Stimulated activated CD4-positive, alpha-beta T cell treated with anti-CD3 and anti-CD28 coated beads, TNF-alpha, amount 100 ng/mL, for 1 hour (primary cell): ENCODE results near the gene PEX26.
"Not testable (repeated sequence)": the region's sequence is repeated elsewhere in the genome, so short reads cannot be mapped to it uniquely, and the experiment has no call there.

ENCODE experiments used
- DNase-seq, 3 donors: peaks; one replicate each; pipeline ENCODE4 v3.0.0-alpha.2; 2020; ENCODE audit warnings: low read depth in 3 of 3, low spot score in 1 of 3

Gene PEX26

DNA sequence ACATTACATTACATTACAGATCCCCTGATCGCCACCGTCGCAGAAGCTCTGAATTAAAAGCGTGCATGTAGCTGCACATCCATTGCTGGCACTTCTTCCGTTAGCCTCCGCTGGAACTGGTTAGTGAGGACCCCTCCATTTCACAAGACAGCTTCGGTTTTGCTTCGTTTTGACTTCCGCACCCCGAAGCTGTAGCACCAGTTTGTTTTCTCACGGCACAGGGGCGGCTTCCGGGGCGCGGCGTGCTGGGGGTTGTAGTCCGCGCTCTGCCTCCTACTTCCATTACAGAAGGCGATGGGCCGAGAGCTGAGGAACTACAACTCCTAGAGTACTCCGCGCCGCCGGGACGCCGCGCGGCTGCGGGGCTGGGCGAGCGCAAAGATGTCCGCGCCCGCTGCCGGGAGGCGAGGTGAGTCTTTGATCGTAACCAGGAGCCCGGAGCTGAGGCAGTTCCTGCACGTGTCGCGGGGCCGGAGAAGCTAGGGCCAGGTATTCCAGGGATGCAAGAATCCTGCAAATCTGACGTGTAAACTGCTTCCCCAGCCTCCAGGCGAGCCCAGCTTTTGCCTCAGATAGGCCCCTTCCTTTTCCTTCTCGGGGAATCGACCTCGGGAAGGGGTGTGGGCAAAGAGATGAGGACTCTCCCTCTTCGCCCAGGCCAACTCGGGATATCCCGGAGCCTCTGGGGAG, at the start of gene PEX26:
Gene PEX26 (plus strand): TSS at position 352 of the 690 bp plus-strand sequence. CDS start 387 bp downstream, outside the sequence.
- DNase-seq: peak; percentile 84 to 86 (median 86)

DNA sequence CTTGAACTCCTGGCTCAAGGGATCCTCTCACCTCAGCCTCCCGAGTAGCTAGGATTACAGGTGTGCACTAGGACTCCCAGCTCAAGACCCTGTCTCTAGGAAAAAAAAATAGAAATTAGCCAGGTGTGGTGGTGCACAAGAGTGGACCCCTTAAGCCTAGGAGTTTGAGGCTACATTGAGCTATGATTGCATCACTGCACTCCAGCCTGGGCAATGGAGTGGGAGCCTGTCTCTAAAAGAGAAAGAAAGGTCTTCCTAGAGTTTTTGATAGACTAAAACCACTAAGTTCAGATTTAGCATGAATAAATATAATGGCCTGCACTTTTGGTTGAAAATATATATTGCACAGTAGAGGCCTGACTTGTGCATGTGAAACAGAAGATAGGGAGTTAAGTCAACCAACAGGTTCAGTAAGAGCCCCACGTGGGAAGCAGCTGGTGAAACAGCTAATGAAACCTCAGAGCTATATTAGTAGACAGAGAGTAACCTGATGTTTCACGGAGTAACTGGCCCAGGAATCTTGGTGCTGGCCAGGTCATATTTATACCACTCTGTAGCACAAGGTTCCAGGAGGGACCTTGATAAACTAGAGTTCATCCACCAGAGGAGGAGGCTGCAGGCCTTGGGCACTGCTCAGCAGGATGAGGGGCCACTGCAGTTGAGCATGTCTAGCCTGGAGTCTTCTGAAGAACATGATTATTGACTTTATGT, 48.8 kb upstream of the PEX26 start:
- DNase-seq: no peak

DNA sequence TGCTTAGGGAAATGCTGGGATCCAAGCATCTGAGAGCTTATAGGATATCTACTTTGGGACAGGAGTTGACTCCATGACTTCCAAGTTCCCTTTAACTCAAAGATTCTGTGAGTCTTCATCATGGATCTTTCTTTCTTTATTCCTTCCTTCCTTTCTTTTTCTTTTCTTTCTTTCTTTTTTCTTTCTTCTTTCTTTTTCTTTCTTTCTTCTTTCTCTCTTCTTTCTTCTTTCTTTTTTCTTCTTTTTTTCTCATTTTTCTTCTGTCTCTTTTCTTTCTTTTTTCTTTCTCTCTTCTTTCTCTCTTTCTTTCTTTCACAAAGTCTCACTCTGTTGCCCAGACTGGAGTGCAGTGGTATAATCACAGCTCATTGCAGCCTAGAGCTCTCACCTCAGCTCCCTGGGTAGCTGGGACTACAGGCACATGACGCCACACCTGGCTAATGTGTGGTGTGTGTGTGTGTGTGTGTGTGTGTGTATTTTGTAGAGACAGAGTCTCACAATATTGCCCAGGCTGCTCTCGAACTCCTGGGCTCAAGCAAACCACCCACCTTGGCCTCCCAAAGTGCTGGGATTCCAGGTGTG, 48.0 kb upstream of the PEX26 start:
- no peak for DNase-seq

DNA sequence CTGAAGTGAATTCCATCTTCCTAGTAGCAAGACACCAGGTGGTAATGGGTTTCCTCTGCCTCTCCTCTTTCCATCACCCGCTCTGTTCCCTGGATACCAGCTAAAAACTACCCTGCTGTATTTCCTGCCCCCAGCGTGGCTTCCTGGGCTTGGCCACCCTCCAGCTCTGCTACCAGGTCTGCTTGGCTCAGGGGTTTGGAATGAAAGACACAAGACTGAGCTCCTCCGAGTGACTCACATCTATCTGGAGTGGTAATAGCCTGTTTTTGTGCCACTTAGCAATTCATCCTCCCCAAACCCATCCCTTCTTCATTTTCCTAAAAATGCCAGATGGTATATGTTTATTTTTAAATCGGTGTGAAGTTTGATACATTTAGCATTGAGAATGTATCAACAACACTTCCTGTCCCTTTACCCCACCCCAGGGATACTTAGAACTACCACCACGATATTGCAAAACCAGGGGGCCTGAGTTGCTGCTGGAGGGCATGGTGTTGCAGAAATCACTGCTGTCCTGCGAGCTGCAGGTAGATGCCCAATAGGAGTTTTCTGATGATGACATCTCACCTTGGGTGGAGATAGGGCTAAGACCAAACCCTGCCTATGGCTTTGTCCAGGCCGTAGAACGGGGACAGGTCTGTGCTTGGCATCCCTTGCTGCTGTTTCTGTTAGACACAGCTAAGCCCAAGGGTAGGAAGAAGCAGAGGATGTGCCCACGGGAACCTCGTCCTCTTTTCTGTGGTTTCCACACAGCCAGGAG, 45.9 kb upstream of the PEX26 start:
- DNase-seq: no peak

DNA sequence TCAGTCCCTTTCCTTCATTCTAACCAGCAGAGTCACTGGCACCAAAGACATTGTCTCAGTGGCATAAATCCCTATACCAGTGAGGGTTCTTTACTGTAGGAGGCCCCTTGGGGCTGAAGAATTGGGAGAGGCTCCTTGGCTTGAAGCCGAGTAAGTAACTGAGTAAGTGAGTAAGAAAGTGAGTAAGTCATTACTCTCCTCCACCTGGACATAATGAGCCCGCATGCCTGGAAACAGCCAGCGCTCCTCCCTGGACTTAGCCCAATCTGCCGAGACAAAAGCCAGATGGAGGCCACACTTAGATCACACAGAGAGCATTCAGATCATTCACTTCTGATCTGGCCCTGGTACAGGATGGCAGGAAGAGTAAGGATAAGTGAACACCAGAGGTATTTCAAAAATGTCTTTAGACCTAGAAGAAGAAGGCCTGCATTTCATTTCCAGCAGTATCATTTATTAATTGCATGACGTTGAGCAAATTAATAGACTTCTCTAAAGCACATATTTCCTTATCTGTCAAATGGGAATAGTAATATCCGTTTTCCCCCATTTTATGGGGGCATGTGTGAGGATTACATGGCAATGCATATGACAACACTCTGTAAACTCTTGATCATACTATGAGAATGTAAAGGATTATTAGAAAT, 45.2 kb upstream of the PEX26 start:
- DNase-seq: no peak

DNA sequence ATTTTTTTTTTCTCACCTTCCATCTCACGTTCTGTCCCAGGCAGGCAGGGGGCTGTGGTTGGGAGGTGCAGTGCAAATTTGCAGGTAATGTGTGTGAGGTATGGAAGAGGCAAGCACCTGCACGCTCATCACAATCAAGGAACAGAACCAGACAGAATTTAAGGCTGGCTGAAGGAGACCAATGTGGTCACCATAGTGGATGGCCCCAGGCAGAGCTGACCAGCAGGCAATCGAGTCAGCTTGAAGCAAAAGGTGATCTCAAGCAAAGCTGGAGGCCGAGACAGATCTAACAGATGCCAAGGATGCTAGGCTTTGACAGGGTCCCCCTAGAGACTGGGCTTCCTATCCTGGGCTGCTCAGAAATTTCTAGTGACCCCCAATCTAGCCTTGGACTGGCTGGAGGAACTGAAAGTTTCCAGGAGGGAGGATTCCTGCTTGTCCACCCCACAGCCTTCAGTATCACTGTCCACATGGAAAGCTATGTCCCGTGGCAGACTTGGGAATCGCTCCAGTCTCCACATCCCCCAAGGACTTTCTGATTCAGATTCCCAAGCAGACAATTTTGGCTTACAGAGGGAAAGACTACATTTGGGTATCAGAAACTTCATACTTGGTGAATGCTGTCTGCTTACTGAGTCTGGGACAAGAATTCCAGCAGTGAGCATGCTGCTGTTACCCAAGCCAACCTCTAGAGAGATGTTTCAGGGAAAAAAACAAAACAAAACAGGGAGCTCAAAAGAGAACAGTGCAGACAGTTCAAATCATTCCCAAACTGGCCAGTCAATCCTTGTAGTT, 44.4 kb upstream of the PEX26 start:
- DNase-seq: no peak

DNA sequence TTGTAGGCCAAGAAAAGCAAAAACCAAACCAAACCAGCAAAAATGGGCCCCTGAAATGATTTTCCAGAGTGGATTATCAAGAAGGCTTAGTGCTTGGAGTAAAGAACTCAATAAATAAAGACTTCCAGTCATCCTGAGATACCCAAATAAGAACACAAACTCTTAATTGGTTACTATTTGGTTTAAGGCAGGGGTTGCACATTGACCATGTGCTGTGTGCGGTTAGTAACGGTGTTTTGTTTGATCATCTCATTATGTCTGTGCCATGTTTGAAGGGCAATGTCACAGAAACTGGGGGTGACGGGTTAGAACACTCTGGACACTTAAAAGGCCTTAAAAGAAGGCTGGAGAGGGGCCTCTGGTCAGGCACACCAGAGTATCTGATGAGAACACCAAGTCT, 43.7 kb upstream of the PEX26 start:
- DNase-seq: no peak

DNA sequence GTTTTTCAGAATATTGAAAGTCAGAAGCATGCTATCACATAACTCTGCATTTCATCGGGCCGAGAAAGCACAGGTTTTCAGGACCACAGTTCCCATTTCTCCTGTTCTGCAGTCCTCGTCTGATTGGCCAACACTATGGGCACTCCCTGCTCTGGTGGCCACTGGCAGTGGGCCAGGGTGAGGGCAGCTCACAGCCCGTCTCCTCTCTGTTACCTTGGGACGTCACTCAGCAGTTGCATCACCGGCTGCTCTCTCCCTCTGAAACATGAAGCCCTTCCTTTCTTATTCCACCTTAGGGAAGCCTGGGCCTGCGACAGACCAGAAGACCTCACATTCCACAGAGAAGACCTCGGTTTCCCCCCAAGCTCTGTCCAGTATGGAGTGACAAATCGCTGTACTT, 42.0 kb upstream of the PEX26 start:
- no peak for DNase-seq

DNA sequence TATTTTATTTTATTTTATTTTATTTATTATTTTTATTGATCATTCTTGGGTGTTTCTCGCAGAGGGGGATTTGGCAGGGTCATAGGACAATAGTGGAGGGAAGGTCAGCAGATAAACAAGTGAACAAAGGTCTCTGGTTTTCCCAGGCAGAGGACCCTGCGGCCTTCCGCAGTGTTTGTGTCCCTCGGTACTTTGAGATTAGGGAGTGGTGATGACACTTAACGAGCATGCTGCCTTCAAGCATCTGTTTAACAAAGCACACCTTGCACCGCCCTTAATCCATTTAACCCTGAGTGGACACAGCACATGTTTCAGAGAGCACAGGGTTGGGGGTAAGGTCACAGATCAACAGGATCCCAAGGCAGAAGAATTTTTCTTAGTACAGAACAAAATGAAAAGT, 36.9 kb upstream of the PEX26 start:
- not testable (repeated sequence) for DNase-seq

DNA sequence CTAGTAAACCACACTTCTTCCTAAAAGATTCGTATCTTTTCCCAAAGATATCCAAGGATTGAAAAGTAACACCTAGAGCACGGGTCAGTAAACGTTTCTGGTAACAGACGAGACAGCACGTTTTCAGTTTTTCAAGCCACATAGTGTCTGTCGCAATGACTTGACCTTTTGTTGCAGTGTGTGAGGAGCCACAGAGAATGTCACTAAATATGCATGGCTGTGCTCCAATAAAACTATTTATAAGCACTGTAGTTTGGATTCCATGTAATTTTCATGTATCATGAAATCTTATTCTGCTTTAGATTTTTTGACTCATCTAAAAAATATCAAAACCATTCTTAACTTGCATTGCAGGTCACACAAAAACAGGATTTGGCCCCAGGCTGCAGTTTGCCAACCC, 35.1 kb upstream of the PEX26 start:
- no peak for DNase-seq

DNA sequence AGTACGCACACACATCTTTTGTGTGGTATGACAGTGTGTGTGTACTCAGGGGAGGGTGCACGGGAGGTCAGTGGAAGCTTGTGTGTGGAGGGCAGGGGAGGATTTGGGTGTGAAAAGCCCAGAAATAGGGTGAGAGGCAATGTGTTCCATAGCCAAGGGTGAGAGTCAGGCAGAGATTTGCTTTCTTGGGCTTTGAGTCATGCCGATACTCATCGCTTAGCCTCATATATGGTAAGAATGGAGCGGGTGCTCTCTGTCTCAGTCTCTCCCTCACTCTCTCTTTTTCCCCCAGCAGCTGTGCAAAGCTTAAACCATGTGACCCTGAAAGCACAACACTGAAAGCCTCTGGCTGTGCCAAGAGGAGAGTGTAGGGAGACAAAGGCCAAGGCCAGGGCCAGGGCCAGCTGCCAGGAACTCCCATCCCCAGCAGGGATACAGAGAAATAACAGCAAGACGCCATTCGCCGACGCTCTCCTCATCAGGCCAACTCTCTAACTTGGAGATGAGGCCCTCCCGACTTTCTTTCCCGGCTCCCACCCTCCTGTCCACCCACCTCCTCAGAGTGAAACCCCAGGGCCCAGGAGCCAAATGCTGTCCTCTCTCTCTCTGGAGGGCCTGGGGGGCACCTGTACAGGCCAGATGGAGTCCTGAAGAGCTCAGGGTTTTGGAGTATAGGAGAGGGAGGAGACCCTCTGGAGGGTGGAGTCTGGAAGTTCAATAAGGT, 33.1 kb upstream of the PEX26 start:
- no peak for DNase-seq

DNA sequence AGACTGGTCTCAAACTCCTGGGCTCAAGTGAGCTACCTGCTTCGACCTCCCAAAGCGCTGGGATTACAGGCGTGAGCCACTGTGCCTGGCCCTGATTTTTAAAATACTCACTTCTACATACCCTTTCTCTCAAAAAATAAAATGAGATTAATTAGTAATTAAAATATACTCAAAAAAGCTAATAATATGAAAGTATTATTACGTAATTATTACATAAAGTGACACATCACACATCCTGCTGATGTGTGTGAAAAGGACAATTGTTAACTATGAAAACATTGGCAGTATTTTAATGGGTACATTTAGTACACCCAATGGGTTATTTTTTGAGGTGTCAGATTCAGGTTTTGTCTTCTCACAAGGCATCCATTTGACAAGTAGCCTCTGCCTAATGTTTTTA, 32.0 kb upstream of the PEX26 start:
- DNase-seq: no peak

DNA sequence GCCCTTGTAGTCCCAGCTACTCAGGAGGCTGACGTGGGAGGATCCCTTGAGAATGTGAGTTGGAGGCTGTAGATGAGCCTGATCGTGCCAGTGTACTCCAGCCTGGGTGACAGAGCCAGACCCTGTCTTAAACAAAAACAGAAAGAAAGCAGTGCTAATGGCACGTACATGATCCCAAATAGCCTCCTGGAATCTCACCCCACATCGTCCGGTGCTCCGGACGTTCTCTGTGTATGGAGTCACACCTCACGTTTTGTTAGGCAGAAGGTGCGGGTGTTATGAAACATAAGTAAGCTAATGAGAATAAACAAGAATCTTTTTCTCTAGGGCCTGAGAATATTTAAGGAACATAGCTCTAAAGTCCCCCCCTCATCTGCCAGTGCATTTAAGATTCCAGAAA, 29.7 kb upstream of the PEX26 start:
- no peak for DNase-seq

DNA sequence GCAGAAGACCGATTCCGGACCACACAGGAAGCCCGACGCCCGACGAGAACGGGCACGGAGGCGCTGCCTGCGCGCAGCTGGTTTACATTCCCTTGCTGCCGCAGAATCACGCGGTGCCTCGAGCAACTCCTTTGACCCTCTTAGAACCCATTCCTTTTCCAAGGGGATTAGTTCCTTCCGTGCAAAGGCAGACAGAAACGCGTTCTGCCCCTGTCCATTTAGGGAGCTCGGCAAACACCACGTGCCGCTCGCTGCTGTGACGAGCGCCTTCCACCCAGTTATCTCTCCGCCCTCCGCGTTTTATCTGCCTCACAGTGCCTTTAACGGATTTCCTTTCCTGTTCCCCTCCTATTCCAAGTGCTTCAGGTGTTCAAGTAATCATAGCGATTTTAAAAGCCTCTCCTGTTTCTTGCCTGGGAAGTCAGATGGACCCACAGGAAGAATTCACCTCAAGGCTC, 29.3 kb upstream of the PEX26 start:
- DNase-seq: no peak

DNA sequence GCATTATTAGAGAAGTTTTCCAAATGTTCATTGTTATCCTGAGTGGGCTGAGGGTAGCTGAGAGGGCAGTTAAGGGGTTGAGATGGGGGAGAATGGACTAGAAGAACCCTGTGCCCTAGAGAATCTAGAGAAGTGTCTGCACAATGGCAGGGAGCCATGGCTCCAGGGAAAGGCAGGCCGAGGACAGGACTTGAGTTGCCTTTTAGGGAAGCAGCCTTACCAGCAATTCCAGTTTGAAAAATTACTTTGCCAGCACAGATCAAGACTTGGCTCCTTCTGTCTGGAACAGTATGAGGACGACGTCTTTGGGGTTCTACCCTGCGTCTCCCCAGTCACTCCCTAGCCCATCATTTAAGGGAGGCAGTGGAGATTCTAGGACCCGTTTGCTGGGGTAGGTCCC, 27.7 kb upstream of the PEX26 start:
- no peak for DNase-seq

DNA sequence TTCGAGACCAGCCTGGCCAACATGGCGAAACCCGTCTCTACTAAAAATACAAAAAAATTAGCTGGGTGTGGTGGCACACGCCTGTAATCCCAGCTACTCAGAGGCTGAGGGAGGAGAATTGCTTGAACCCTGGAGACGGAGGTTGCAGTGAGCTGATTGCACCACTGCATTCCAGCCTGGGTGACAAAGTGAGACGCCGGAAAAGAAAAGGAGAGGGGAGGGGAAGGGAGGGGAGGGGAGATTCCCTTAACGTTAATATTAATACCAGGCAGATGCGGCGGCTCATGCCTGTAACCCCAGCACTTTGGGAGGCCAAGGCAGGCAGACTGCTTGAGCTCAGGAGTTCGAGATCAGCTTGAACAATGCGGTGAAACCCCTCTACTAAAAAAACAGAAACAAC, 26.7 kb upstream of the PEX26 start:
- not testable (repeated sequence) for DNase-seq

DNA sequence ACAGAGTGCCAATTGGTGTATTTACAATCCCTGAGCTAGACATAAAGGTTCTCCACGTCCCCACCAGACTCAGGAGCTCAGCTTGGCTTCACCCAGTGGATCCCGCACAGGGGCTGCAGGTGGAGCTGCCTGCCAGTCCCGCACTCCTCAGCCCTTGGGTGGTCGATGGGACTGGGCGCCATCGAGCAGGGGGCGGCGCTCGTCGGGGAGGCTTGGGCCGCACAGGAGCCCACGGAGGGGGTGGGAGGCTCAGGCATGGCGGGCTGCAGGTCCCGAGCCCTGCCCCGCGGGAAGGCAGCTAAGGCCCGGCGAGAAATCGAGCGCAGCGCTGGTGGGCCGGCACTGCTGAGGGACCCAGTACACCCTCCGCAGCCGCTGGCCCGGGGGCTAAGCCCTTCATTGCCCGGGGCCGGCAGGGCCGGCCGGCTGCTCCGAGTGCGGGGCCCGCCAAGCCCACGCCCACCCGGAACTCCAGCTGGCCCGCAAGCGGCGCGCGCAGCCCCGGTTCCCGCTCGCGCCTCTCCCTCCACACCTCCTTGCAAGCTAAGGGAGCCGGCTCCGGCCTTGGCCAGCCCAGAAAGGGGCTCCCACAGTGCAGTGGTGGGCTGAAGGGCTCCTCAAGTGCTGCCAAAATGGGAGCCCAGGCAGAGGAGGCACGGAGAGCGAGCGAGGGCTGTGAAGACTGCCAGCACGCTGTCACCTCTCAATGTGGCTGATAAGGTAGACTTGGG, 24.4 kb upstream of the PEX26 start:
- DNase-seq: not testable (repeated sequence)

DNA sequence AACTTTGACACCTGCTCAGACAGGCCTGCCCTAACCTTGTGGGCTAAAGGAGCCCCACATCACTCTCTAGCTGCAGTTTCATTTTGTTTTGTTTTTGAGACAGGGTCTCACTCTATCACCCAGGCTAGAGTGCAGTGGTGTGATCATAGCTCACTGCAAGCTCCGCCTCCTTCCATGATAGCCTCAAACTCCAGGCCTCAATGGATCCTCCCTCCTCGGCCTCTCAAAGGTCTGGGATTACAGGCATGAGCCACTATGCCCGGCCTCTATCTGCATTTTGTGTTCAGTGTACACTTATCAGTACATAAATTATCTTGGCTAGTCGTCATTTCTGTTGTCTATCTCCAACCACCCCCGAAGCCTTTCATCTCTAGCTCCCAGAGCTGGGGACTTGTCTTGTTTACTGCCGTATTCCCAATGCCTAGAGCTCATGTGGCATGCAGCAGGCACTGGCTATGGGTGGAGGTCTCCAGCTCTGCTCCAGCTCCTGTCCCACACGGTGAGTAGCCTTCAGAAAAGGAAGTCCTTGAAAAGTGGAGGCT, 22.1 kb upstream of the PEX26 start:
- DNase-seq: no peak

DNA sequence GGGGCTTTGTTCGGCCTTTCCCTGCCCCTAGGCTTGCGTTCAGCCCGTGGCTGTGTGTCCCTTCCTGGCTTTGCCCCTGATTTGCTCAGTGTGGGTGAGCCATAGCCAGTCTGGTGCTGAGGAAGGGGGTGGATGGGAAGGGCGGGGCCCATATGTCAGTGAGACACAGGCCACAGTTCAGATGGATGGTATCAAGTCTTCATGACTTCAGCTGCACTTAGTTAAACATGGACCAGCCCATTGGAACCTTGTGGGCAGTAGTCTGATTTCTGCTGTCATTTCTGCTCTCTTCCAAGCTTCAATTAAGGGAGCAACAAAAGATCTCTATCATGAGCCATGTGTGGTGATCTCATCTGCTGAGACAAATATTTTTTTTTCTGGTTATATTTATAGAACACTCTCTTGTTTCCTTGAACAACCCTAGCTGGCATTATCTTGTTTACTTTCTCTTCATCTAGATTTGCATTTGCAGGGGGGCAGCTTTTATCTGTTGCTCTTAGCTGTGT, 21.6 kb upstream of the PEX26 start:
- DNase-seq: no peak
